Left forelimb (tissue), 1 donor: Measurements from ENCODE around the gene SUMO4.

ENCODE experiments used
- DNase-seq: peaks from one replicate; pipeline ENCODE4 v3.0.0-alpha.2; 2018; ENCODE audit warnings: low spot score

SUMO4 gene

GRCh38 chr6:149400050-149400449 is at the start of gene SUMO4:
Gene SUMO4, plus strand, starts transcription at chr6:149400262. Its CDS starts 130 bp downstream, at chr6:149400392.
- no peak for DNase-seq

- no peak for DNase-seq
Observed at GRCh38 chr6:149354009-149354408, 46.1 kb upstream of the SUMO4 start.

- DNase-seq: no peak
Observed at GRCh38 chr6:149356081-149356750, 43.8 kb upstream of the SUMO4 start.

- DNase-seq: no peak
Observed at GRCh38 chr6:149357726-149358538, 42.1 kb upstream of the SUMO4 start.

- DNase-seq: no peak
Observed at GRCh38 chr6:149359440-149359839, 40.6 kb upstream of the SUMO4 start.

- no peak for DNase-seq
Observed at GRCh38 chr6:149360536-149360935, 39.5 kb upstream of the SUMO4 start.

- DNase-seq: no peak
Observed at GRCh38 chr6:149362289-149362688, 37.8 kb upstream of the SUMO4 start.

GRCh38 chr6:149363154-149363553 is 36.9 kb upstream of the SUMO4 start:
- no peak for DNase-seq

GRCh38 chr6:149364557-149364956 is 35.5 kb upstream of the SUMO4 start:
- DNase-seq: no peak

GRCh38 chr6:149365197-149365596 is 34.9 kb upstream of the SUMO4 start:
- no peak for DNase-seq

GRCh38 chr6:149366267-149366921 is 33.7 kb upstream of the SUMO4 start:
- DNase-seq: no peak

GRCh38 chr6:149368065-149368464 is 32.0 kb upstream of the SUMO4 start:
- DNase-seq: no peak

- no peak for DNase-seq
Observed at GRCh38 chr6:149371154-149371553, 28.9 kb upstream of the SUMO4 start.

GRCh38 chr6:149372062-149372461 is 28.0 kb upstream of the SUMO4 start:
- DNase-seq: no peak

- DNase-seq: no peak
Observed at GRCh38 chr6:149373511-149373910, 26.6 kb upstream of the SUMO4 start.

- DNase-seq: no peak
Observed at GRCh38 chr6:149379977-149380376, 20.1 kb upstream of the SUMO4 start.

GRCh38 chr6:149380523-149380922 is 19.5 kb upstream of the SUMO4 start:
- DNase-seq: no peak

- no peak for DNase-seq
Observed at GRCh38 chr6:149383371-149383770, 16.7 kb upstream of the SUMO4 start.

GRCh38 chr6:149384464-149384863 is 15.6 kb upstream of the SUMO4 start:
- no peak for DNase-seq

GRCh38 chr6:149385998-149386646 is 13.9 kb upstream of the SUMO4 start:
- DNase-seq: no peak

- no peak for DNase-seq
Observed at GRCh38 chr6:149387779-149388512, 12.1 kb upstream of the SUMO4 start.
